VCaP (cell line): ENCODE results near the gene PPIL4.
A peak's percentile ranks its signal among the peaks of the same experiment; 100 is the strongest.

Experiments
- H3K27ac ChIP-seq: fragments of 450-650 bp; 2 replicates; pipeline ENCODE4 v1.5.1; 2017
- CTCF ChIP-seq: fragments of 450-650 bp; conservative IDR thresholded peaks from 2 replicates; pipeline ENCODE4 v1.5.1; 2017; ENCODE audit warnings: mild to moderate bottlenecking, moderate library complexity

Gene PPIL4

GRCh38 chr6:149473080-149474052, 72.5 kb downstream of the PPIL4 start:
- H3K27ac ChIP-seq = no peak overlapping the region
- TF ChIP-seq CTCF = no peak

GRCh38 chr6:149472241-149472640, 73.6 kb downstream of the PPIL4 start:
- no peak for TF ChIP-seq CTCF
- no peak overlapping the region for H3K27ac ChIP-seq

GRCh38 chr6:149471801-149472200, 74.0 kb downstream of the PPIL4 start:
- no peak for TF ChIP-seq CTCF
- no peak overlapping the region for H3K27ac ChIP-seq

GRCh38 chr6:149470948-149471347, 74.9 kb downstream of the PPIL4 start:
- no peak for TF ChIP-seq CTCF
- no peak overlapping the region for H3K27ac ChIP-seq

GRCh38 chr6:149468179-149468578, 77.7 kb downstream of the PPIL4 start:
- H3K27ac ChIP-seq = no peak overlapping the region
- TF ChIP-seq CTCF = no peak

DNA sequence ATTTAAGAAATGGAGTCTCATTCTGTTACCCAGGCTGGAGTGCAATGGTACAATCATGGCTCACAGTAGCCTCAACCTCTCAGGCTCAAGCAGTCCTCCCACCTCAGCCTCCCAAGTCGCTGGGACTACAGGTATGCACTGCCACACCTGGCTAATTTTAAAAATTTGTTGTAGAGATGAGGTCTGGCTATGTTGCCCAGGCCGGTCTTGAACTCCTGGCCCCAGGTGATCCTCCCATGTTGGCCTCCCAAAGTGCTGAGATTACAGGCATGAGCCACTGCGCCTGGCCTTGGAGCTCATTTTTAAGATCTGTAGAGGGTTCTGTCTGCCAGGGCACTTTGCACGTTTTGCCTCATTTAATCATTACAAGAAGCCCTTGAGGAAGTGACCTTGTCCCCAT, 78.6 kb downstream of the PPIL4 start:
- TF ChIP-seq CTCF = no peak
- H3K27ac ChIP-seq = no peak overlapping the region

GRCh38 chr6:149464411-149464810, 81.4 kb downstream of the PPIL4 start:
- 0 out of 2 replicates have a peak overlapping the region, but pooled peaks have one; percentile 5 for H3K27ac ChIP-seq
- TF ChIP-seq CTCF = no peak
